GM19240 (cell line): ENCODE measurements around the gene ZNF175.

Source experiments
- DNase-seq: peaks from one replicate; pipeline ENCODE4 v3.0.0; 2011; ENCODE audit warnings: low spot score; ENCODE audit not compliant: insufficient read length

Gene ZNF175

GRCh38 chr19:51587264-51588191, 16.4 kb downstream of the ZNF175 start:
- no peak for DNase-seq

- DNase-seq = no peak
Observed at GRCh38 chr19:51589511-51589910, 18.4 kb downstream of the ZNF175 start.

GRCh38 chr19:51590441-51590840, 19.4 kb downstream of the ZNF175 start:
- no peak for DNase-seq

GRCh38 chr19:51592521-51592920, 21.4 kb downstream of the ZNF175 start:
- DNase-seq = no peak

- no peak for DNase-seq
Observed at GRCh38 chr19:51593138-51593890, 22.2 kb downstream of the ZNF175 start.

- peak; percentile 95 for DNase-seq
Observed at GRCh38 chr19:51593969-51594773, 23.1 kb downstream of the ZNF175 start.

GRCh38 chr19:51594774-51595109, 23.7 kb downstream of the ZNF175 start:
- DNase-seq = no peak

- DNase-seq = no peak
Observed at GRCh38 chr19:51595190-51596175, 24.4 kb downstream of the ZNF175 start.

- DNase-seq = no peak
Observed at GRCh38 chr19:51598159-51598915, 27.3 kb downstream of the ZNF175 start.

- DNase-seq = no peak
Observed at GRCh38 chr19:51599084-51599483, 28.0 kb downstream of the ZNF175 start.

GRCh38 chr19:51600940-51601580, 30.0 kb downstream of the ZNF175 start:
- DNase-seq = no peak

GRCh38 chr19:51602189-51602854, 31.2 kb downstream of the ZNF175 start:
- DNase-seq = peak; percentile 51

- peak; percentile 95 for DNase-seq
Observed at GRCh38 chr19:51607077-51607476, 36.0 kb downstream of the ZNF175 start.

- DNase-seq = no peak
Observed at GRCh38 chr19:51607920-51608562, 37.0 kb downstream of the ZNF175 start.

GRCh38 chr19:51610576-51610975, 39.5 kb downstream of the ZNF175 start:
- DNase-seq = no peak

- no peak for DNase-seq
Observed at GRCh38 chr19:51614789-51615188, 43.7 kb downstream of the ZNF175 start.

- no peak for DNase-seq
Observed at GRCh38 chr19:51615991-51616390, 44.9 kb downstream of the ZNF175 start.

GRCh38 chr19:51621178-51621577, 50.1 kb downstream of the ZNF175 start:
- peak; percentile 48 for DNase-seq
